T1000 (cell line): ENCODE results near the gene ZNF234.
A peak's percentile ranks its signal among the peaks of the same experiment; 100 is the strongest.
"Not testable (repeated sequence)": the region's sequence is repeated elsewhere in the genome, so short reads cannot be mapped to it uniquely, and the experiment has no call there.

Experiments used
- DNase-seq: peaks from one replicate; lab custom pipeline; 2025; ENCODE audit warnings: mixed read lengths; lab: John Stamatoyannopoulos, UW

The ZNF234 gene

GRCh38 chr19:44182145-44182544, 40.8 kb downstream of the ZNF234 start:
- no peak for DNase-seq

- DNase-seq = no peak
These were observed 48.7 kb downstream of the ZNF234 start for GRCh38 chr19:44190020-44190419.

GRCh38 chr19:44192127-44192526, 50.8 kb downstream of the ZNF234 start:
- no peak for DNase-seq

- no peak for DNase-seq
These were observed 55.4 kb downstream of the ZNF234 start for GRCh38 chr19:44196772-44197171.

GRCh38 chr19:44202470-44202869, 61.1 kb downstream of the ZNF234 start:
- no peak for DNase-seq

GRCh38 chr19:44202974-44203373, 61.6 kb downstream of the ZNF234 start:
- no peak for DNase-seq

- DNase-seq = not testable (repeated sequence)
These were observed 62.5 kb downstream of the ZNF234 start for GRCh38 chr19:44203877-44204276.

GRCh38 chr19:44204772-44205171, 63.4 kb downstream of the ZNF234 start:
- DNase-seq = no peak

GRCh38 chr19:44207126-44207803, 65.9 kb downstream of the ZNF234 start:
- peak; percentile 87 for DNase-seq
